H7 (cell line): ENCODE measurements around the gene ZNF593. TPM values are rescaled to one million over a fixed set of nuclear protein-coding genes. Genes with fewer than 3 reads are reported as not detected.
A peak's percentile ranks its signal among the peaks of the same experiment; 100 is the strongest.

ENCODE experiments used
- DNase-seq: peaks from one replicate; pipeline ENCODE4 v3.0.0; 2012
- H3K27me3 ChIP-seq: 2 replicates; pipeline ENCODE4 v1.6.0; 2011; ENCODE audit warnings: mild to moderate bottlenecking, low read length; ENCODE audit not compliant: control insufficient read depth, insufficient read depth
- H3K36me3 ChIP-seq: replicated peaks from 2 replicates; pipeline ENCODE4 v1.5.1; 2011; ENCODE audit warnings: low read length; ENCODE audit not compliant: control insufficient read depth, insufficient read depth
- H3K4me3 ChIP-seq: 2 replicates; pipeline ENCODE4 v1.5.1; 2011; ENCODE audit warnings: low read depth, mild to moderate bottlenecking, control low read depth, low read length, moderate library complexity; ENCODE audit not compliant: insufficient read depth
- total RNA-seq: library from RNA; depleted of rRNA; stranded (reverse); fragments of >200 nt; shearing (Covaris generic); gene quantifications from 2 replicates; pipeline ENCODE4 v1.2.3, GENCODE V29; 2014

Gene ZNF593
- total RNA-seq, 1 experiment from 2014 or later = 59.0 TPM

DNA sequence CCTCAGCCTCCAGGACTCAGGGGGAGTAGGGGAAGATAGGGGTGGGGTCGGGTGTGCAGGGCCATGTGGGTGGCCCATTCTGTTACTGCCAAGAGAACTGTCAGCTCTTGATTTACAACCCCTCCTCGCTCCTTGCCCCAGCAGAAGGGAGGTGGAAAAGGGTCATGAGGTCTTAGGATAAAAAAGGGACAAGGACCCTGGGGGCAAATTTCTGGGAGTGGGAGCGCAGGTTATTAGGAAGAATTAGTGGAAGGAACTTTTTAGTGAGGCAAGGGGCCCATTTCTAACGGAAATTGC lies 10.0 kb upstream of the ZNF593 start:
- H3K36me3 ChIP-seq = no peaks in the 10 kb centered on the region
- DNase-seq = no peak
- H3K4me3 ChIP-seq = no peak overlapping the region
- peaks cover 68% of the 10 kb centered on the region for H3K27me3 ChIP-seq

DNA sequence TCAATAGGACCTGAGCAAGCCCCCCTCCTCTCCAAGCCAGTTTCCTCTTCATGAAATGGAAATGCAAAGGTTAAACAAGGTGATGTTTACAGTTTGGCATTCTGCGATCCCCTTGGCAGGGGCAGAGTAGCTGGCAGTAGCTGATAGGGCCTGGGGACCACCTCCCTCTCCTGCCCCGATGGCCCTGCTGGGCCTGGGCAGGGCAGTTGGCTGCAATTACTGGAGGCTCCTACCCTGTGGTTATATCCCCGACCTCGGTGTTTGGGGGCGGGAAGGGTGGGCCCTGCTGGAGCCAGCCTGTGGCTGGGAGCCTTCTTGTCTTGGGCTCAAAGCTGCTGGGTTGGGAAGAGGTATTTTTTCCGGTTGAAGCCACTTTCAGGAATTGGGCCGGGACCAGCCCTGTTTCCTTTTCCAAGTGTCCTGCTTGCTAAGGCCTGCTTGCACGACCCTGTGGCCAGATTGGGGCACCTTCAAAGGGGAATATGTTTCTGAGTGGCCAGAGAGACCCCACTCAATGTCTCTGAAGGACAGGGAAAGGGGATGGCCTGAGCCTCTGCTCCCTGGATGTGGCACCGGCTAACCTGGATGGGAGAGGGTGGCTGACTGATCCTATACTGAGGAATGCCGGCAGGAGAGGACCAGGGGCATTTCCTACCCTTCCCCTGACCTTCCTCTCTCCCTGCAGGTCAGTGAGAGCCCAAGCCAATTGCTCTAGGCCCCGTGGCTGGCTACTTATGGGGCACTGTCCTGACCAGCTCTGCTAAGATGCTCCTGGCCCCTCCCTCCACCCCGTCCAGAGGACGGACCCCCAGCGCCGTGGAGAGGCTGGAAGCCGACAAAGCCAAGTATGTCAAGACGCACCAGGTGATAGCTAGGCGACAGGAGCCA lies 8.9 kb upstream of the ZNF593 start:
- peak; percentile 76 for DNase-seq
- Histone ChIP-seq H3K4me3 (peak overlapping the region; percentile 48), H3K27me3 (peaks cover 64% of the 10 kb centered on the region), H3K36me3 (no peaks in the 10 kb centered on the region)

DNA sequence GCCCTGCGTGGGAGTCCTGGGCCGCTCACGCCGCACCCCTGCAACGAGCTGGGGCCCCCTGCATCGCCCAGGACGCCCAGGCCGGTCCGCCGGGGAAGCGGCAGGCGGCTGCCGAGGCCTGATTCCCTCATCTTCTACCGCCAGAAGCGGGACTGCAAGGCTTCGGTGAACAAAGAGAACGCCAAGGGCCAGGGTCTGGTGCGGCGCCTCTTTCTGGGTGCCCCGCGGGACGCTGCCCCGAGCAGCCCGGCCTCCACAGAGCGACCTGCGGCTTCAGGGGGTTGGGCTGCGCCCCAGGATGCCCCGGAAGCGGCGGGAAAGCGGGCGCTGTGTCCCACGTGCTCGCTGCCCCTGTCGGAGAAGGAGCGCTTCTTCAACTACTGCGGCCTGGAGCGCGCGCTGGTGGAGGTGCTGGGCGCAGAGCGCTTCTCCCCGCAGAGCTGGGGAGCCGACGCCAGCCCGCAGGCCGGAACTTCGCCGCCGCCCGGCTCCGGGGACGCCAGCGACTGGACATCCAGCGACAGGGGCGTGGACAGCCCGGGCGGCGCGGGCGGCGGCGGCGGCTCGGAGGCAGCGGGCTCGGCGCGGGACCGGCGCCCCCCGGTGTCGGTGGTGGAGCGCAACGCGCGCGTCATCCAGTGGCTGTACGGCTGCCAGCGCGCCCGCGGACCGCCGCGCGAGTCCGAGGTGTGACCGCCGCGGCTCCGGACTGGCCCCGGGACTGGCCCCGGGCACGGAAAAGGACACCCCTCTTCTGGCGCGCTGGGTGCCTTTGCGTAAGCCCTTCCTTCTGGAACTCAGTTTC lies 8.1 kb upstream of the ZNF593 start:
- peak; percentile 87 for DNase-seq
- H3K4me3 ChIP-seq = peak overlapping the region; percentile 48
- H3K27me3 ChIP-seq = peaks cover 56% of the 10 kb centered on the region

DNA sequence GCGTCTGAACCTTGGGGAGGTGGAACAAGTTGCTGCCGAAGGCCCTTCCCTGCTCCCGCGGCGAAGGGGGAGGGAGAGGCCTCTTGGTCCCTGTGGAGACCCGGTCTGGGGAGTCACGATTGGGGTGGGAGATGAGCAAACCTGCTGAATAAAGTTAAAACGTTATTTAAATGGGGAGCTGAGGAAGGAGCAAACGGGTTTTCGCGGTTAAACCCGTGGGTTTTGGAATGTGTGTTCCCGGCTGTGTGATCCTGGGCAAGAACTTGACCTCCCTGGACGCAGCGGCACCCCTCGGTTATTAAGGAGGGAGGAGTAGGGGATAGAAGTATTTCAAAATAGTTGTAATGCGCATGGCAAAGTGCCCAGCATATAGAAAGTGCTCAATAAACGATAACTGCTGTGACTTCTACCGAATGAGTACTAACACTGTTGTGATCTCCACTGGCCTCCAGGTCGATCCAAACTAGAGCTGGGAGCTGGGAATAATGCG lies 7.4 kb upstream of the ZNF593 start:
- Histone ChIP-seq H3K36me3 (no peaks in the 10 kb centered on the region), H3K4me3 (peak overlapping the region; percentile 48), H3K27me3 (peaks cover 55% of the 10 kb centered on the region)
- peak; percentile 58 for DNase-seq

More for the DNA sequence above, 8.1 kb upstream of the ZNF593 start:
- H3K36me3 ChIP-seq = no peaks in the 10 kb centered on the region

DNA sequence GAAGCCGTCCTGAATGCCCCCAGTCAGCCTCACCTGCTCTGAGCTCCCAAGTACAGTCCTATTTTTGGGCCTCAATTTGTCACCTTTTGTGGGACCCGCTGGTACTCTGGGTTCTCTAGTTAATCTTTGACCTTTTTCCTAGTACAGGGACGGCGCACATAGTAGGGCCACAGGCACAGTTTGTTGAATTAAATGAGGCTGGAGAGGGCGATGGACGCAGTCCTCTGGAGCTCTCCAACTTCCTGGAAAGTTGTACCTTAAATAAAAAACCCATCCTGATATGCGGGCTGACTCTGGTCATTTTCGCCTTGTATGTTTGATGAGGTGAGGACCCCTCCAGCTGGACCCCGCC lies 6.0 kb upstream of the ZNF593 start:
- no peak for DNase-seq
- Histone ChIP-seq H3K27me3 (peaks cover 55% of the 10 kb centered on the region), H3K4me3 (peak overlapping the region; percentile 35), H3K36me3 (no peaks in the 10 kb centered on the region)

DNA sequence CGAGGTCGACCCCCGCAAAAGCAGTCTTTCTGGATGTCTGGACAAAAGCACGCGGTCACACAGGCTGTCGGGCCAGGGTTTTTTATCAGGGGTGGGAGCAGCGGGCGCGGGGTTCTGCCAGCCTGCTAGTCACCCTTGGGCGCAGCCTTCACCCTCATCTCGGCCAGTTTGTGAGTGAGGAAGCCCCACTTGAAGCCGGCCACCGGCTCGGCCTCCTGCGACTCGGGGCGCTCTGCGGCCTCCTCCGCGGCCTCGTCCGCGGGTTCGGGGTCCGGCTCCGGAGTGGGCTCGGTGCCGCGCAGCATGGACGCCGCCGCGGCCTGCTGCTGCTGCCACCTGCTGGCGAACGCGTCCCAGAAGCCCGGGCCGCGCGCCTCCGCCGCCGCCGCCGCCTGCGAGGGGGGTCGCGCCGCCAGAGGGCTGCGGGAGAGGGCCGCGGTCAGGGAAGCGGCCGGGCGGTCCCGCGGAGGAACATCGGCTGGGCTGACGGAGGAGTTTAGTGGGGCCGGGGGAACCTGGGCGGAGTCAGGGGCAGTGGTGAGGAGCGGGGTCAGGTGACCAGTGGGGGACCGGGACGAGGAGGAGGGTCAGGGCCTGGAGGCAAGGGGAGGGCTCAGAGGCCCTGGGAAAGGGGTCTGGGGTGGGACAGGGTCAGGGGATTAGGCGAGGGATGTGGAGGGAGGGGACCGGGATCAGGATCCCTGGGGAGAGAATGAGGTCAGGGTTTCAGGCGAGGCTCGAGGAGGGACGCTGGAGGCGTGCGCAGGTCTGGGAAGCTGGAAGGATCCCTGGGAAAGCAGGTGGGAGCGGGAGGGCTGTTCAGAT lies 5.5 kb upstream of the ZNF593 start:
- peak overlapping the region; percentile 35 for H3K4me3 ChIP-seq
- peaks cover 54% of the 10 kb centered on the region for H3K27me3 ChIP-seq
- DNase-seq = peak; percentile 93
- H3K36me3 ChIP-seq = no peaks in the 10 kb centered on the region

DNA sequence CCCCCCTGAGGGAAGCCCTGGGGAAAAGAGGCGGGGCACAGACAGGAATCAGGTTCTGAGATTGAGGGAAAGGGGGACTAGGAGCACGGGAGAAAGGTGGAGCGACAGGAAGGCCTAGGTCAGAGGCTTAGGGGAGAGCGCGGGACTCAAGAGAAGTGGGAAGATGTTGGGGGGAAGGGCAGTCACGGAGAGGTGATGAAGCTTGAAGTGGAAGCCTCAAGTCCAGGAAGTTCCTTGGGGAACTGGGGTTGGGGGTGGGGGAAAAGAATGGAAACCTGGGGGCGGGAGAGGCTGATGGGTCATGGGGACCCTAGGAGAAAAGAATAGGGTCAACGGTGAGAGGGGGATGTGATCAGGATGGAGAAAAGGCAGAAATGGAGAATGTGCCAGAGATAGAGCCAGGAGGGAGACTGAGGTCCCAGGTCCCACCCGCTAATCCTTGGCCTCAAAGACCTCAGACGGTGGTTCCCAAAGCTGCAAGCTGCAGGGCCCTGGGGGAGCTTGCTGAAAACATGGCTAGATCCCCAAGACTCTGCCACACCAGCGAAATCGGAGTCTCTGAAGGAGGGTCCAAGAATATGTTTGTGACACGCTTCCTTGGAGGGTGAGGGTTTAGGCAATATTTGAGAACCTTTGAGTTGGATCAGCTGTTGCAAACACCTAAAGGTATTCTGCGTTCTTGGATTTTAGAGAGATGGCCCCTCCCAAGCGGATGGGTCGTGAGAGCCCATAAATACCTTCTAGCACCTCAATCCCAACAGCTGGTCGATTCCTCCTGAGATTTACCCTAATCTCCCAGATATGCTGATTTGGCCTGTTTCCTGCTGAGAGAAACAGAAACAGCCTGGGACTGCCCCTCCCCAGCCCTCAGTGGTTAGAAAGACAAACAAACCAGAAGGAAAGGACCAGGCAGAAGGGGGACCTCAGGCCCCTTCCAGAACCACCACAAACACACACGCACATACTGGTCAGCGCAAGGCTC lies 4.6 kb upstream of the ZNF593 start:
- Histone ChIP-seq H3K36me3 (no peaks in the 10 kb centered on the region), H3K4me3 (peak overlapping the region; percentile 35), H3K27me3 (peaks cover 49% of the 10 kb centered on the region)
- DNase-seq = peak; percentile 59

DNA sequence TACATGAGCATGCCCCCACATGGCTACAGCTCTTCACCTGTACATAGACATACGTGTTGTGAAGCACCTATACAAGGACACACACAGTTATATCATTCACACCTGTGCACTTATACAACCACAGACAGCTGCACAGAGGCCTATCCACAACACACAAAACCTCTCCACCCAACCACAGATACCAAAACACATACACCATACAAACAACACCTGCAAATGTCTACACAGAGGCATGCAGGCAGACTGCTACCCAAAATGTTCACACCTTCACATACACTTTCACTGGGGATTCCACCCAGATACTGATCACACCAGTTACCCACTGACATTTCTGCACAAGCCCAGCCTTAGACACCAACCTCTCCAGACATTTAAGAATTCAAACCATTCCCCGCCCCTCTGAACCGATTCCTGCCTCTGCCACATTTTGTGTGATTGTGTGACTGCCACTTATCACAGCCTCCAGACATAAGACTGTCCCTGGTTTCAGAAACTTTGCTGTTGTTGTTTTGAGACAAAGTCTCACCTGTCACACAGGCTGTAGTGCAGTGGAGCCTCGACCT lies 2.9 kb upstream of the ZNF593 start:
- no peak for DNase-seq
- Histone ChIP-seq H3K4me3 (no peak overlapping the region), H3K27me3 (peaks cover 32% of the 10 kb centered on the region), H3K36me3 (peaks cover 4% of the 10 kb centered on the region)

DNA sequence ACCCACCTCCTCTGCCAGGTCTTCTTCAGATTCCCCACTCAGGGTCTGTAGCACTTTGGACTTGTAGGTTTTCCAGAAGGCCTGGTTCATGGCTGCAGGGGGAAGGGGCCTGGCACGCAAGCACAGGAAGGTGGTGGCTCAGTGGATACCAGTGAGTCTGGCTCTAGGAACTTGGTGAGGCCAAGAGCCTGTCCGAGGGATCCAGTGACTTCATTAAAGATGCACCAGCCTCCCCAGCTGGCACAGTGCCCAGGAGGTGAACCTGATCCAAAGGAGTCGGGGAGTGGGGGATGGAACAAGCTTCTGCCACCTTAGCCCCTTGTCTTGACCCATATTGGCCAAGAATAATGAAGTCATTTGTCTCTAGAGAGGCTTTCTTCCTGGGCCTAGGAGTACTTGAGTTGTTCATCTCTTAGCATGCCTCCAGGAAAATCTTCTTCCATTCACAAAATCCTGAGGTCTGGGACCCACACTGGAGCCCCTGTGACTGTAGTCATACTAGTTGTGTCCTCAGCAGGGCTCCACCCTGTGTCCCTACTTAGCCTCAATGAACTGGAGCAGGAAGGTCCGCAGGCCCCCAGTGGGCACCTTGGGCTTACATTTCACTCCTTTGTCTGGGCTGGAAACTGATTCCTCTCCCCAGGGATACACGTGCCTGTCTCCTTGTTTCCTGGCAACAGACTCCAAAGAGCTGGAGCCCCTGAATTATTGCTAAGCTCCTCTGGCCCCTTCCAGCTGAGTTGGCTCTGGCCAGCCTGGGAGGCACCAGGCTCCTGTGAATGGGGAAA lies 1.1 kb upstream of the ZNF593 start, which contains the start of gene C1orf232:
Gene C1orf232 (minus strand): TSS at position 554 of the 788 bp plus-strand sequence. CDS start 464 bp downstream, at position 90.
- Histone ChIP-seq H3K27me3 (peaks cover 16% of the 10 kb centered on the region), H3K4me3 (peak within 1 kb of the TSS; percentile 97), H3K36me3 (peaks cover 4% of the 10 kb centered on the region)
- peak; percentile 43 for DNase-seq

DNA sequence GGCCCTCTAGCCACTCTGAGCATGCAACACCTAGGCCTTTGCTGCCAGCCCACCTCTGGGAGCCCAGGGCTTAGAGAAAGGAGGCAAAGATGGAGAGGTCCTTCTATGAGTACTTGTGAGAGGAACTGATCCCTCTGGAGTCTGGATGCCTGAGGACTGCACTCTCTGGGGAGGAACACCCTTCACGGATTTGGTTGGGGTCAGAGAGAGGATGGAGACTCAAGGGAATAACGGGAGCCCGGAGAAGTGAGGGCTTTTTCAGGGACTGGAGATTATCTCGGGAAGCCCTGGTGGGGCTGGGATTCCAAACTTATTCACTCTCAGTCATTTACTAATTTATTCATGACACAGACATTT lies 532 bp upstream of the ZNF593 start:
- DNase-seq = no peak
- Histone ChIP-seq H3K36me3 (peaks cover 4% of the 10 kb centered on the region), H3K4me3 (no peak overlapping the region), H3K27me3 (peaks cover 11% of the 10 kb centered on the region)

DNA sequence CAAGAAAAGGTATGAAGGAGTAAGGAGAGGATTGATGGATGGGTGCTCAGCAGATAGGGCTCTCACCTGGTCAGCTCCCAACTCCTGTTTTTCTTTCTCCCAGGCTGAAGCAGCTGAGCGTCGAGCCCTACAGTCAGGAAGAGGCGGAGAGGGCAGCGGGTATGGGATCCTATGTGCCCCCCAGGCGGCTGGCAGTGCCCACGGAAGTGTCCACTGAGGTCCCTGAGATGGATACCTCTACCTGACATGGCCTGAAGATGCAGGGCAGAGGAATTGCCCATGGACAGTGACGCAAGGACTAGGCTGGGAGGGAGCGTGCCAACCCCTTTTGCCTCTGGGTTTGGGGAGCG lies 739 bp downstream of the ZNF593 start:
- peaks cover 4% of the 10 kb centered on the region for H3K36me3 ChIP-seq
- no peak for DNase-seq
- peak overlapping the region; percentile 97 for H3K4me3 ChIP-seq
- peaks cover 7% of the 10 kb centered on the region; the same call in 1 of the 2 replicates for H3K27me3 ChIP-seq

DNA sequence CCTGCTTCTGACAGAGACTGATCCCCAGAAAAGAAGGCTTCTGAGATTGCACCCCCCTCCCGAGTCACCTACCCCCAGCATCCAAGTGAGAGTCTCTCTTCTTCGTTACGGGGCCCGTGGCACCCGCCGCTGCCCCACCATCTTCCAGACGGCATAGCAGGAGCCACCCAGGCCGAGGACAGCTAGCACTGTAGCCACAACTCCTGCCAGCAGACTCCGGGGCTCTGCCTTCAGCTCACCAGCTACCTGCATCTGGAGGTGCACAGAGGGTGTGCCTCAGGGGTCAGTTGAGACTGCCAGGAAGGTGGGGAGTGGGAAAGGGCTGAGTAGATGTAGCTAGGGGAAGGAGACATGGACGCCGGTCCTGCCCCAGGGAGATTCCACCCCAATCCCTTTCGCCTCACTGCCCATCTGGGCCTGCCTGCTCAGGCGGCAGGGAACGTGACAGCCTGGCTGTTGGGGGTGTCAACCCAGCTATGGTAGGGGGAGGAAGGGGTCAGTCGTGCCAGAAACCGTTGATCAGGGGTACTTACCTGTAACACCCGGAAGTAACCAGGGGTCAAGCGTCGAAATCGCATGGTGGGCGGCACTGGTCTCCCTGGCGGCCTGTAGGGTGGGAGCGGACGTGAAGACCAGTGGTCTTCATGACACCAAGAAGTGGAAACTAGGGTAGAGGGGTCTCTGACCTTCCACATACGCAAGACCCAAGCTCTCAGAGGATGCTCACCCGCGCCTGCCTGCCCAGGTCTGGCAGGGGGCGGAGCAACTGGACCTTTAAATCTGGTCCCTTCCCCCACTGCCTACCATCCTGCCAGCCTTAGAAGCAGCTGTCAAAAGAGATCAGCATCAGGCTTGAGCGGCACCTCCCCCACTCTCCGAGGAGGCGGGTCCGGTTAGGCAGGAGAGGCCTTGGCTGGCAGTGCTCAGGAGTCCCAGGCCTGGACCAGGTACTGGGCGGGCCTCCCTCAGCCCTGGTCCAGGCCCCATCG lies 1.7 kb downstream of the ZNF593 start, which contains the start of gene ZNF593OS:
Gene ZNF593OS (minus strand): TSS at position 749 of the 989 bp plus-strand sequence. CDS start 171 bp downstream, at position 578.
- H3K27me3 ChIP-seq = peaks cover 5% of the 10 kb centered on the region; the same call in 1 of the 2 replicates
- no peak within 1 kb of the TSS; the same call in 1 of the 2 replicates for H3K4me3 ChIP-seq
- H3K36me3 ChIP-seq = peaks cover 4% of the 10 kb centered on the region
- peak; percentile 61 for DNase-seq
